Liver (tissue), 2 donors: ENCODE results near the gene GLIS1.

Experiments used
- CTCF ChIP-seq: fragments of 150-350 bp; IDR thresholded peaks from 2 replicates; pipeline ENCODE4 v1.5.1; 2017; ENCODE audit warnings: improper control_type of control experiment, low read depth, low read length; ENCODE audit not compliant: missing input control
- REST ChIP-seq: IDR thresholded peaks from 2 replicates; pipeline ENCODE4 v1.6.1; 2016; ENCODE audit warnings: antibody characterized with exemption, mild to moderate bottlenecking
- donor health status: healthy.

GRCh38 chr1:53765657-53766056, 26.7 kb upstream of the GLIS1 start:
- TF ChIP-seq CTCF (no peak), REST (no peak)
